Stimulated activated CD4-positive, alpha-beta T cell treated with anti-CD3 and anti-CD28 coated beads, TNF-alpha, amount 100 ng/mL, for 4 hours (primary cell): ENCODE results near the gene GABPA.
"Not testable (repeated sequence)": the region's sequence is repeated elsewhere in the genome, so short reads cannot be mapped to it uniquely, and the experiment has no call there.

ENCODE experiments used
- DNase-seq, 3 experiments: peaks; one replicate each; pipeline ENCODE4 v3.0.0-alpha.2; 2020; ENCODE audit warnings: low read depth in 3 of 3

The GABPA gene

DNA sequence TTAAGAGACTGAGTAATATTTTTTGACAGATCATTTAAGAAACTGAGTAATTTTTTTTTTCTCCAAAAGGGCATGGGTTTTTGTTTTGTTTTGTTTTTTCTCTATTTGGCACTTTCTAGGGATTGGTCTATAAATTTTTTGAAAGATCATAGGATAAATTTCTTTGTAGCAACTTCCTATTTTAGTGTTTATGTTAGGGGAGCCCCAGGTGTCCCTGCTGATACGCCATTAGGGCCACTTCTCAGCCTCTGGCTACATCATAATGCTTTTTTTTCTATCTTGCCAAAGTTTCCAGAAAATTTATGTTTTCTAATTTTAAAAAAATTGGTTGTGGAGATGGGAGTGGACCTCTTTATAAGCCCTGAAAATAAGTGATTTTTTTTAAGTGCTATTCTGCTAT is 2.6 kb downstream of the GABPA start:
- DNase-seq, result no peak

DNA sequence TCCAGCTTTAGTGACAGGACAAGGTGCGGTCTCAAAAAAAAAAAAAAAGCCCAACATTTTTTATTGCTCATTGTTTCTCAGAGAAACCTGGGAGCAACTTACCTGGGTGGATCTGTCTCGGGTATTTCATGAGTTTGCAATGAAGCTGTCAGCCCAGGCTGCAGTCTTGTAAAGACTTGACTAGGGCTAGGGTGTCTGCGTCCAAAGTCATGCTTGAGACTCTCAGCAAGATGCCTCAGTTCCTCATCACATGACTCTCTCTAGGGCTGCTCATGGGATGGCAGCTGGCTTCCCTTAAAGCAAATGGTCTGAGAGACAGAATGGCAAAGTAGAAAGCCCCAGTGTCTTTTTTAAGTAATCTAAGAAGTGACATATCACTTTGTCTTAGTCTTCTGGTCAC is 8.1 kb downstream of the GABPA start:
- DNase-seq, result no peak

DNA sequence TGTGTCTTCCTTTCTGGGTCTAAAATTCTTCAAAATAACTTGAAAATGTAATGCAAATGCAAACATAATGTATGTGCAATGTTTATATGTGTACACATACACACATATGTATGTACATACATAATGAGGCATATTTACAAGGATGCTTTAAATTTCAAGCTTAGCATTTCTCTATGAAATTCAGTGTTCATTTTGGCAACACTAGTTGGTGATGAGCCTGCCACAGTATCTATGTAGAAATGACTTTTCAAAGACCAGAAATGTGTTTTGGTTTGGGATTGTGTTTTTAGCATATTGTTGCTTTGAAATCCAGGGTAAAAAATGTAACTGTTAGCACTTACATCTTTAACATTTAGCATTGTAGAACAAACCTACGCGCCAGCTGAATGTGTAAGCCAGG is 10.1 kb downstream of the GABPA start:
- DNase-seq, result no peak

DNA sequence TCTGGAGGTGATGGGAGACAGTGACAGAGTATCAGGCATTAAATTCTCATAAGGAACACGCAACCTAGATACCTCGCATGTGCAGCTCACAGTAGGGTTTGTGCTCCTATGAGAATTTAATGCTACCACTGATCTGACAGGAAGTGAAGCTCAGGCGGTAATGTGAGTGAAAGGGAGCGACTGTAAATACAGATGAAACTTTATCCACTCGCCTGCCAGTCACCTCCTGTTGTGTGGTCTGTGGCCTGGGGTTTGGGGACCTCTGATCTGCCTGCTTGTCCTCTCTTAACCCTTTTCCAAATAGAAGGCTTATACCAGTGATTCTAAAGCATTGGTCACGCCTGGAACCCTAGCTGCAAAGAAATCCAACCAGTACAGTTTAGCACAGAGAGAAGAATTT is 15.3 kb downstream of the GABPA start:
- DNase-seq, result no peak

DNA sequence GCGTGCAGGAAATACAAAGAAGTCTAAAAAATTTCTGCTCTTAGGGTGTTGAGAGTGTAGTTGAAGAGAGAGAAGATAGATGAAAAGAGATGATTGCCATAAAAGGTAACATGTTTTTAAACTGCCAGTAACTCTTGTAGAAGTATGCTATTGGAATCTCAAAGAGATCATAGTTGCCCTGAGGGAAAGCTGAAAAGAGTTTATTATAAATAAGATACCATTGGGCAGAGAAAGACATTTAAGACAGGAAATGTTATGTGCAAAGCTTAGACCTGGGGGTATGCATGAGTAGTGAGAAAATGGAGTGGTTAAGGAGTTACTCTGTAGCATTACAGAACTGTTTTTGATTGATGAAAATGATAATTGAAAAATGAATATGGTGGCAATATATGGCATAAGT is 17.6 kb downstream of the GABPA start:
- no peak for DNase-seq

DNA sequence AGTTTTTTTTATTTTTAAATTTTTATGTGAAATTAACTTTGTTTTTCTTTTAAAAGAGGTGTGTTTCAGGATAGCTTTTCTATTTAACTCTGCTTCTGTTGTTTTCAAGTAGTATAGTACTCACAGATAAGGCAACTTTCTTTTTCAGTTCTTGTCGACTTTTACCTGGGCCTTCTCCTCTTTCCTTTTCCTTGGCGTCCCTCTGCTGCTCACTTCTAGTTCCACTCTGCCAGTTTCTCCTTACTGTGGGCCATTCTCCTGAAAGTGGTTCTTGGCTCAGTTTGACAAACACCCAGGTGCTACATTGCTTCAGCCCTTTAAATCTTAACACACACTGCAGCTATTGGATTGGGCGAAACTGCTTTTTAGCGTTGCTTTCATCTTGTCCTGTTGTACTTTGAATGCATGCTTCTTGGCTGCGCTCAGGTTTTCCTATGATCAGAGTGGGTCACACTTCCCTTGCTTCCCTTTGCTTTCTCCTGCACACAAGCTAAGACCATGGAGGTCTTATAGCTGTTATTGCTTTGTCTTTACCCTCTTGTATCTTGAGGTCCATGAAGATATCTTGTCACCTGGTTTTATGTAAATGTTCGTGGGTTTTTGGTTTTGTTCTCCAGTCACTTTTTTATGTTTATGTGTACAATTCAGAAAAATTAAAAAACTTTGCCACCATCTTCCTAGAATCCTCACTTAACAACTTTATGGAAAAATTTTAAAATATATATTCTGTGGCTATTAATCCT is 21.6 kb downstream of the GABPA start:
- no peak for DNase-seq

DNA sequence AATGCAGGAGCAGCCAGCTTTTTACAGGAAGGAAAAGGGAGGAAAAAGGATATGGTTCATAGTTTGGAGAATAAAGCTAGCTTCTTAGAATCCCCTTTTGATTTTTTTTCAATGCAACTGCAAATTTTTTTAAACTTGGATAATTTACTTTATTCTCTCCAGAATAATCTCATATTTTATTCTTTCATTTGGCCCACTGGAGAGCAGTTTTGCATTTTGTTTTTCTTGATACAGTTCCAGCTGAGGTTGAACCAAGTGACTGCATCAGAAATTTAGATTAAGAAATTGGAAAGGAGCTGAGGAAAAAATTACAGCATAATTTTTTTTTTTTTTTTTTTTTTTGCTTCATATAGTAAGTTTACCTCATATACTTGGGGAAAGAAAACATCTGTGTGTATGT is 22.8 kb downstream of the GABPA start:
- DNase-seq, result no peak

DNA sequence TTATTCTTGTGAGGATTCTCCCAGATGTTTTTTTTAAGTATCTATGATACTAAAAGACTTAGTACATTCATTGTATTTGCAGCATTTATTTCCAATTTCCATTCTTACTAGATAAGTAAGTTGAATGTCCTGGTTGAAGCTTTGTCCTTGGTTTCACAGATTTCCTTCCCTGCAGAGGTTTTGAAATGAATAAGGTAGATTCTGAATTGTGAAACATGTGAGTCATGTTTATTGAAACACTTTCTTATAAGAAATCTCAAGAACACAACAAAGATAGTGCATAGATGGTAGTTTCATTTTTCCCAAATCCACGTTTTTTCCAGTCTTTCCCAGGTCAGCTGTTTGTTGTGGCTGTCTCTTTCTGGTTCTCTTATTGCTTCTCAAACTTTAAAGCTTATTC is 24.8 kb downstream of the GABPA start:
- no peak for DNase-seq

DNA sequence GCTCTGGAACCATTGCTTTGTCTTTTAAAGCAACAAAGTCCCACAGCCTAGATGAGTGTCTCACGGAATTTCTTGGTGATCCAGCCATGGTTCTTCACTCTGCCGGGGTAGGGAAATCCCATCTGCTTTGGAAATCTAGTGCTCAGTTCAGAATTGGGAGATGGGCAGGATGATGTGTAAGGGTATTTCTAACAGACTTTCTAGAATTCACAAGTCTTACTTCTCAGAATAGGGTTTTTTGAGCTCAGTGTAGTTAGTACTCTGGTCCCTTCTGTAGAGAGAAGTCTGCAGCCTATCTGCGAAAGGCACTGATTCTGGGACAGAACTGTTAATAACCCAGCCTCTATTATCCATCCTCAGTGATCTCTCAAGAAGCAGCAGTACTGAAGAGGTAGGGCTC is 25.3 kb downstream of the GABPA start:
- DNase-seq, result no peak

DNA sequence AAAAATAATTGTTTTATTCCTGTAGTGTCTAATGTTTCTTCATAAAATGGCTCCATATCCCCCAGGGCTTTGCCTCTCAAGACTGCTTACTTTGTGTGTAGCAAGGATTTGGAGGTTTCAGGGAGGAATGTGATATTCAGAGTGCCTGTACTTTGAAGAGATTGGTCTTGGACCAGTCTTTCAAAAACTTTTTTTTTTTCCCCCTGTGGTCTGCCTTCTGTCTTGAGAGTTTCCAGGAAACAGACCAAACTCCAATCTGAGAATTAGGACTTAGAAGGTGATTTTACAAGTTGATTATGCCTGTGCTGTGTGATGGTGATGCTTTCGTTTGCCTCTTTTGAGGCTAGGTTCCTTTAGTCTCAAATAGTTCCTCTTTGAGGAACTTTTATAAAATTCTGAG is 25.9 kb downstream of the GABPA start:
- DNase-seq, result no peak

DNA sequence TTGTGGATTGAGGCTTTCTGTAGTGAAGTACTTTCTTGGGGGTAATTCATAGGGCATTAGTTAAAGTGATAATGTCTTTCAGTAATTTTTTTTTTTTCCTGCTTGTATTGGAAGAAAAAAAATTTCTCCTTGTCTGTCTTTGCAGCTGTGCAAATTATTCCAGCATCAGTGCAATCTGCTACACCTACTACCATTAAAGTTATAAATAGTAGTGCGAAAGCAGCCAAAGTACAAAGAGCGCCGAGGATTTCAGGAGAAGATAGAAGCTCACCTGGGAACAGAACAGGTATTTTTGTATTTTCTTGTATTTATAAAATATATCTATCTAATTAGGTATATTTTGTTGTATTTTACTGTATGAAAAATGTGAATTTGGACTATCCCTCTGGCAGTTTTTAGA is 29.3 kb downstream of the GABPA start:
- DNase-seq, result no peak

DNA sequence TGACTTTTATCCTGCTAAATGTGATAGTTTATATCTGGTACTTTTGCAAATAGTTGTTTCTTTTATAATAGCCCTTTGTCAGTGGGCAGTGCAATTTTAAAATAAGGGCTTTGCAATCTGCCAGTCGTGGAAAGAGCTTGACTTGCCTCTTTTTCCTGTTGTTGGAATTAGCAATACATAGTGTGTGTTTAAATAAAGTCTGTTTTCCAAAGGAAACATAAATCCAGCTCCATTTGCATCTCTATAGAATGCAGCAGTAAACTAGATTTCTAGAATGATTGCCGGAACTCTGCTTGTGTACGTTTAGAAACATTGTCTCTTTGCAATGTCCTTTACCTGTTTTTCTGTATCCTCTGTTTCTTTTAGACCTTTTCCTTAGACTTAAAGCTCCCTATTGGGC is 33.1 kb downstream of the GABPA start:
- no peak for DNase-seq

DNA sequence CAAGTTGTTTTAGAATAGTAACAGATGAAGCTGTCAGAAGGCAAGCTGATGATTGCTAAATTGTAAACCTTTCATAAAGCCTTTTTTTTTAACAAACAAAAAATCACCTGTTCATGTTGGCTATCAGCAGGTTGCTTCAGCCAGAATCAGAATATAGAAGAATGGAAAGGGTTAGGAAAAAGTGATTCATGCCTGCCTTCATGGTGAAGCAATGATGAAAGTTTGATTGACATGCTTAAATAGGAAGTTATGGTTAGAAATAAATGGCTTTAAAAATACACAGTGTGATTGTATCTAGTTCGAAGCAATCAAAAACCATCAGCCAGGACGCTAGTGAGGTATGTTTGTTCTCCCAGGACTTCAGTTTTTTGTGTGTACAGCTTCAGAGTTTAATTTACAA is 37.9 kb downstream of the GABPA start:
- DNase-seq, result no peak

DNA sequence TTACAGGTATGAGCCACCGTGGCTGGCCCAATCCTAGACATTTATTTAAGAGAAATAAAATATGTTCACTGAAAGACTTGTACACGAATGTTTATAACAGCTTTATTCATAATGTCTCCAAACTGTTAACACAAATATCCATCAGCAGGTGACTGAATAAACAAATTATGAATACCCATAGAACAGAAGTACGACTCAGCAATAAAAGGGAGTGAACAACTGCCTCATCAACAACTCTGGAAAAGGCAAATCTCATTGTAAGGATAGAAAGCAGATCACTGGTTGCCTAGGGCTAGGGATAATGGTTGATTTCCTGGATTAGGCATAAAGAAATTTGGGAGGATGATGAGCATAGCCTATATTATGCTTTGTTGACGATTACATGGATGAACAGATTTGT is 41.7 kb downstream of the GABPA start:
- no peak for DNase-seq

DNA sequence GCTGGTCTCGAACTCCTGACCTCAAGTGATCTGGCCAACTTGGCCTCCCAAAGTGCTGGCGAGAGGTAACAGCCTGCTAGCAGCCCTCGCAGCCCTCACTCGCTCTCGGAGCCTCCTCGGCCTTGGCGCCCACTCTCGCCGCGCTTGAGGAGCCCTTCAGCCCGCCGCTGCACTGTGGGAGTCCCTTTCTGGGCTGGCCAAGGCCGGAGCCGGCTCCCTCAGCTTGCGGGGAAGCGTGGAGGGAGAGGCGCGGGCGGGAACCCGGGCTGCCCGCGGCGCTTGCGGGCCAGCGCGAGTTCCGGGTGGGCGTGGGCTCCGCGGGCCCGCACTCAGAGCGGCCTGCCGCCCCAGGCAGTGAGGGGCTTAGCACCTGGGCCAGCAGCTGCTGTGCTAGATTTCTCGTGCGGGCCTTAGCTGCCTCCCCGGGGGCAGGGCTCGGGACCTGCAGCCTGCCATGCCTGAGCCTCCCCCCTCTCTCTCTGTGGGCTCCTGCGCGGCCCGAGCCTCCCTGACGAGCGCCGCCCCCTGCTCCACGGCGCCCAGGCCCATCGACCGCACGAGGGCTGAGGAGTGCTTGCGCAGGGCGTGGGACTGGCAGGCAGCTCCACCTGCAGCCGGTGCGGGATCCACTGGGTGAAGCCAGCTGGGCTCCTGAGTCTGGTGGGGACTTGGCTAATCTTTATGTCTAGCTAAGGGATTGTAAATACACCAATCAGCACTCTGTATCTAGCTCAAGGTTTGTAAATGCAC is 43.5 kb downstream of the GABPA start:
- not testable (repeated sequence) for DNase-seq

DNA sequence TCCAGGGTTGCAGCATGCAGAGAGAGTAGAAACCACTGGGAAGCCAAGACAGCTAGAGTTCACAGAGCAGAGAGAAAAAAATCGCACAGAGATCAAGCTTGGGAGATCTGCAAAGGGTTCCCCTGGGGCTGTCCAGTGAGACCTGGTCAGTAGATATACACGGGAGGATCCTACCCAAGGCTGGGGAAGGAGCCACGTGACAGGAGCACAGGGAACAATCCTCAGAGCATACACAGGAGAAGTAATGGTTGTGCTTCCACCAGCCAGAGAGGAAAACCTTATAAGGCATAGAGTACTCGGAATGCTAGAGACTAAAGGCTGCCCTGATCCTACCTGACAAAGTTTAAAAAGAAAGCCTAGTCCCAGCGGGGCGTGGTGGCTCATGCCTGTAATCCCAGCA is 53.9 kb downstream of the GABPA start:
- no peak for DNase-seq

DNA sequence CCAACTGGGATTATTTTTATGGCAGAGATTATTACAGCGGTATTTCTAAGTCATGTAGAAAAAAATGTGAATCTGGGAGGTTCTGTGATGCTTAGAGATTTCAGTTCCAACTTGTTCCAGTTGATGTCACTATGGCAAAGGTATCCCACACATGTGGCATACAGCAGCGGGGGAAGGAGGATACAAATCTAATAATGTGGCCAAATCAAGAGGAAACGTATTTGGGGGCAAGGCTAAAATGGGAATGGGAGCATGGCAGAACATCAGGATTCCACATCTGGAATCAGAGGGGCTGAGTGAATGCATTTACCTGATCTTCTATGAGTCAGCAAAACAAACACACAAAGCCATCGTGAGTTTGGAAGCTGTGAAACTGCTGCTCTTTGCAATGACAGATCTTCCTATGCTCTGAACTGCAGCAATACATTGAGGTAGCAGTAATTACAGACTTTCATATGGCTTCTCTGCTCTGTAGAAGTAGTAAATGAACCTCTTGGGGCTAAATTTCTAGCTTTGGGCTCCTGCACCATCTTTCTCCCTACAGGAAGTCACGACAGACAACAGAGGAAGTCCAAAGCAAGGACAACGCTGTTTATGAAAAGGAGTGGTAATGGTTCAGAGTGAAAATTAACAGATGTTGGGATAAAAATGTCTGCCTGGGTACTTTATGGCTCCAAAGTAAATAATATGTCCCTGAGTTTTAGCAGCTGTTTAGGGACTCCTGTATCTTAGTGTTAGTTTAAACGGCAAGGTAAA is 55.5 kb downstream of the GABPA start:
- no peak for DNase-seq

DNA sequence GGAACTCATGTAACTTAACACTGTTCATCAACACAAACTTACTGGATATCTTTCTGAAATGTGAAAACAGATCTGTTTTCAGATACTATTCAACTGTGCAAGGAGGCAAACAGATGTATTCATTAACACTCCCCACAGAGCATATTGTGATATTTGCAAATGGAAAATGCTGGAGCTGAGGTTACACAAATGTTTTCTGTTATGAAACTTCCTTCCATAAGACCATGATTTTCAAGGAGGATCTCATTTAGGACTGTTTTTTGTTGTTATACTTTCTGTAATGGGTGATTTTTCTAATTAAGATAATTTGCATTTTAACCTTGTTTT is 56.1 kb downstream of the GABPA start:
- DNase-seq, result no peak

DNA sequence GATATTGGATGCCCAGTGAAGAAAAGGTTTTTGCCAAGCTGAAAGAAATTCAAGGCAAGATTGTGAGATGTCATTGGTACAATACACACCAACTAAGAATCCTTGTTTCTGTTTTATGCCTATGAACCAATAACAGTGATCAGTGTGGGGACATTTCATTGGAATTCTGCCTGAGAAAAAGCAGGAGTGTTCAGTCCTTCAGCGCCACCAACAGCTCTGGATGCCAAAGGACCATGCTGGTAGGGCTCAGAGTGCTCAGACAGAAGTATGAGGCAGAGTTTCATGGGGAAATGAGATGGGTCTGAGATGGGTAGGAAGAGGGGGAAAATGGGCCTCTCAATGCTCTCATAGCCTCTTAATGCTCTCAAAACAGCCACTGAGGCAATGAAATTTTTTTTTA is 56.5 kb downstream of the GABPA start:
- DNase-seq, result no peak

DNA sequence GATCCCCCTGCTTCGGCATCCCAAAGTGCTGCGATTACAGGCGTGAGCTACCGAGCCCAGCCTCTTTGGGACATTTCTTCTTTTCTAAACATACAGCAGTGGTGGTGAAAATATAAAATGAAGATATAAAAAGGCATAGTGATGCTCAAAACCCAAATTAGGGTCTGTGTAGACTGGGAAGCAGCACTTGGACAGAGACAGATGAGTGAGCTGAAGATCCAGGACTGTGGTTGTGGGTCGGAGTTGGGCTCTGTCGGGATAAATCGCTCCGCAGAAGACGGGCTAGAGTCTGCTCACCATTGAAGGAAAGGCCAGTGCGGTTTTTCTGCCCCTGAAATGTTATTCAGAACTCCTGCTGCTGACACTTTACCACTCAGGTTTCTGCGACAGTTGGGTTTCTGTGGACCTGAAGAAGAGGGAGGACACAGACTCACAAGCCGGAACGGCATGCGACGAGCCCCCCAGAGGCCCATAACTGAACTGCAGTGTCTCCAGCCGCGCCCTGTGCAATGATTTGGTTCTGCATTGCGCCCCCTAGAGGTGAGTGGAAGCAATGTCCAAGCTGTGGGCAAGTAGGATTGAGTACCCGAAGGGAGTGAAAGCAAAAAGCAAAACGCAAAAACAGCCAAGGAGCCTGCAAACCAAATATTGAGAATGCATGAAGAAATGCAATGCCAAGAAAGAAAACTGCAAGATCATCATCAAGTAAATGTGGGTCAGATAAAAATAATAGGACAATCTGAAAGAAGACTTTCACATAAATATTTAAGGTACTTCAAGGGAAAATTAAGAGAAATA is 66.6 kb downstream of the GABPA start:
- DNase-seq, result peak; percentile 64 to 74 (median 71)

DNA sequence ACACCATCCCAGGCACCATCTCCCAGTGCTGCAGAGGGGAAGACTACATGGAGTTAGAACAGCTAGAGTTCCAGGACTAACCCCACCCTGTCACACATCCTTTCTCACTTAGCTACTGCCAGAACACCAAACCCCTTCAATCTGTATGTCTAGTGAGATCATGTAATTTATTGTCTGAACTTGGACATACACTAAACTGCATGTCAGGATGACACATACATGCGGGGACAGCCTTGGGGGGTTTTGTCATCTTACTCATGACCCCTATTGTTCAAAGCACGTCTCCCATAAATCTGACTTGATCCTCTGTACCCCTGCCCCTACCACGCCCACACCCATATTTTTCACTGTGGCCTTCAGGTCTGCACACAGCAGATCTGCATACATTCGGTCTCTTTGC is 71.3 kb downstream of the GABPA start:
- no peak for DNase-seq

DNA sequence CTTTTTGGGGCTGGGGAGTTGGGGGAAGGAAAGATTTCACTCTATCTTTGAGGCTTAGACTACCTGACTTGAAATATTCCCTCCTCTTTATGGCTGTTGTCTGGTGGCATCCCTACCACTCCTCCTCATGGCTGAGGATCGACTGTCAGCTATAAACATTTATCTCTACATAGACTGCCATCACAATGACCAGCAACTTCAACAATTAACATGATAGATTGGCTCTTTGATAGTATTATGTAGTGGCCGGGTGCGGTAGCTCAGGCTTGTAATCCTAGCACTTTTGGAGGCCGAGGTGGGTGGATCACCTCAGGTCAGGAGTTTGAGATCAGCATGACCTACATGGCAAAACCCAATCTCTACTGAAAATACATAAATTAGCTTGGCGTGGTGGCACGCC is 72.4 kb downstream of the GABPA start:
- no peak for DNase-seq
